Ammon's horn (tissue), 1 donor: ENCODE results near the gene BET1.

Source experiments
- DNase-seq: peaks from one replicate; pipeline ENCODE4 v3.0.0-alpha.2; 2016; ENCODE audit warnings: low spot score

BET1 gene

GRCh38 chr7:93957767-93958166 lies 46.4 kb downstream of the BET1 start:
- DNase-seq = no peak

DNA sequence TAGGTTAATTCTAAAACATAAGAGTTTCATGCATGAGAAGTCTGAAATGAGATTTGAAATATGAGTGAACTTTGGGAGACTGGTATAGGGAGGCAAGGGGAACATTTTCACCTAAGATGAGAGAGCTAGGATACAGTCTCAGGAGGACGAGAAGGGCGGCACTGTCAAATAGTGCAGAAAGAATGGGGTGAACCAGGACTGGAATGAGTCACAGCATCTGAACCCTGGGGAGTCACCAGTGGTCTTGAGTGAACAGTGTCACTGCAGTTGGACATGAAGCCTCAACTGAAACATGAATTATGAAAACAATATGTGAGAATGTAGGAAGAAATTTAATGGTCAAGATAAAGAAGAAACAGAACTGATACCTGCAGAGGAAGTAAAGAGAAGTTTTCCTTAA lies 48.9 kb downstream of the BET1 start:
- DNase-seq = no peak

DNA sequence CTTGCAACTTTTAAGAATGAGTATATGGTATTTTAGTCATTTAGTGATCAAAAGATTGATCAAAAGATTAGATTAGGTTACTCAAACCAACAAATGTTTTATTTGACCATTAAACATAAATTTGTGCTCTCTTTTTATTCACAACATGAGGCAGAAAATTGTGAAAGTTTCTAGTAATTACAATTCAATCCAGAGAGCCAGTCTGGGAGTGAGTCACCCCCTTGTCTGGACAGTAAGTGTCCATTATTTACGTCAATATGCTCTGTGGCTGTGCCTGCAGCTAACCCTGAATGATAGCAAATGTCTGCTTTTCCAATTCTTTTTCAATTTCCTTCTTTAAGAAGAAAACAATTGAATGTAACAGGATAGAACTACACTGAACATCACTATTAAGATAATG lies 54.7 kb downstream of the BET1 start:
- DNase-seq = no peak

- no peak for DNase-seq
Measured at GRCh38 chr7:93948873-93949272, 55.3 kb downstream of the BET1 start.

DNA sequence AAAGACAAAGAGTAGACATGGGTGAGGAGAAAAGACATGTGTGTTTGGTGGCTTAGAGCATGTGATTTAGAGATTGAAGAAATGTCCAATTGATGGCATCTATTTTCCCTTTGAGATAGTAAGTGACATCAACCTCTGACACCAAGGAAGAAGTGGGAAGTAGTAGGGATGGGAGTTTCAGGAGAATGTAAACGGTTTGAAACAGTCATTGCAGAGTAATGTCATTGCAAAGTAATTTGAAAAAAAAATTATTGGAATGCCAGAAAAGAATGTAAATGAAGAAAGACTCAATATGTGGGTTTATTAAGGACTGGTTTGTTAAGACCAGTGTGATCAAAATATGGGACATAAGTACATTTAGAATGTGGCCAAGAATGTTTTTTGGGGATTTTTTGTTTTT lies 56.0 kb downstream of the BET1 start:
- no peak for DNase-seq

DNA sequence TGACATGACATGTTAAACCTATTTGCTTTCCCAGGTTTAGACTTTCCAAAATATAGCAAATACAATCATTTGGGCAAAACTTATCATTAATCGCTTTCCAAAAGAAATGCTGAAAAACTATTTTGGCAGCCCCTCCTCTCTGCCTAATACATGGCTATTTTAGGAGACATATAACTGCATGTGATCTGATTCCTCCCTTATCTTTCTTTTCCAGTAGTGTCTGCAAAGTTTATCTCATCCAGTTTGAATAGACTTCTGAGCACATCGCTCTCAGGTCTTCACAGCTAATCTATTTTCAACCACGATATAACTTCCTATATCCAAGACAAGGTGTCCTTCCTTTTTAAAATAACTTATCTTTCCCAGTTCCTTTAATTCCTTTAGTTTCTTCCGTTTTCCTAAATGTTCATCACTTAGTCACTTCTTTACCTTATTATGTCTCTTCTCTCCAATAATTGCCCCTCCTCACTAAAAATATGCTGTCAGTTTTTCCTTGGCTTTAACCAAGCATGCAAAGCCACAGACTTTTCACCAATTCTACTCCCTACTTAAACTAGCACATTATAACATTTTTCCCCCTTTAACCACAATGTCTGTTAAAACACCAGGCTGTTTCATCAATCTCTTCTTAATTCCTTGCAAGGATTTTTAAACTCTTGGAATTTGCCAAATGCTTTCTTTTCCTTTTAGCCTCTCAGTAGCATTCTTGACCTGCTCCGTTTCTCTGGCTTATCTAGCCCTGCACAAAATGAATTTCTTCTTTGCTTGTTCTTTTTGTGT lies 58.2 kb downstream of the BET1 start:
- DNase-seq = no peak

DNA sequence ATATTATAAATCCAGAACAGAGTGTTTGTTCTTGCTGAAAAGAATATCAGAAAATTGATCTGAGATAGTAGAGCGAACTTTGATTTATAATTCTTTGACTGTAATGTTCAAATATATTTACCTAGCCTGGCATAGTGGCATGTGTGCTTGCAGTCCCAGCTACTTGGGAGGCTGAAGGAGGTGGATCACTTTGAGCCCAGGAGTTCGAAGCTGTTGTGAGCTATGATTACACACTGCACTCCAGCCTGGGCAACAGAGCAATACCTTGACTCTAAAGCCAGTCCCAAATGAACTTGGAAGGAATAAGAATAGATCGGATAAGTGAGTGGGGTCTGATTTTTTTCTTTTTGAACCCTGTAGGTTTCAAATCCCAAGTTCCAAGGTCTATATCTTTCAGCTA lies 59.1 kb downstream of the BET1 start:
- no peak for DNase-seq

DNA sequence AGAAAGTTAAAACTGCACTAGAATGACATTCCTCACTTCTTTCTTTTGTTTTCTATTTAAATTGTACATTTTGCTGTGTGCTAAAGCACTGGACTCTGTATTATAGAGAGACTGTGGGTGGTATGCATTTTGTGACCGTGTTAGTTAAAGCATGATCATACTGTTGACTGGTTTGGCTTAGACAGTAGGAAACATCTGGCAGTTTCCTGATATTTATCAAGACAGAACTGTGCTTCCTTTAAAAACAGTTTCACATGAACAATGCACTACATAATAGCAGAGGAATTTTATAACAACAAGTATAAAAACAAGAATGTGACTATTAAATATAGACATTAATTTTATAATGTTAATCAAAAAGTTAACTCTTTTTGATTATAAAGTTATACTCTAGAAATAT lies 59.5 kb downstream of the BET1 start:
- no peak for DNase-seq

DNA sequence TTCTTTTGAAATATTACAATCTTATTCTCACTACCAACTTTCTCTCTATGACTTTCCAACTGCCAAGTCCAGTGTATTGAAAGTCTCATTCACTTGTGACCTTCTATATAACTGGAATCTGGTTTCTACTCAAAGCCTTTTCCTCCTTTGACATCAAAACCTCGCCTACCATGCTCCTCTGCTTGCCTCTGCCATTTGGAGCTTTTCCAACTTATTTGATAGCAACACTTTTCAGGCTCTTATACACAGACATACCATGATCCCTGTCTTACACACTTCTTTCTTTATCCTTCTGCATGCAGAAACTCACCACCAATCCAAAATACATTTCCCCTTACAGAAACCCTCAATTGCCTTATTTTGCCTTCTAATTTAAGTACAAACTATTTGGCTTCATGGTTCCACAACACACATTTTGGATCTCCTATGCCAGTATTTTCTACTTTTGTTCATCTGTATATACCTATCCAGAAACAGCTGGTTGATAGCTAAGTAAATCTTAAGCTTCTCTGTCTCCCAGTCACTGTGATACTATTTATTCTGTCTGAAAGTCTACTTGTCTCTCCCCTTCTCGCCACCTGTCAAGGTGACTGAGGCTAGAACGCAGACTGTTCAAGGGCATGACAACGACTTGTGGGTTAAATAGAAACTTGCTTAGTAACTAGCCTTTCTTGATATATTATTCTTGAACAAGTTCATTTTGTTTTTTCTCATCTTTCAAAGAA lies 60.2 kb downstream of the BET1 start:
- DNase-seq = no peak
